HG02852 (cell line): ENCODE data around the gene MRPS34.

Experiments
- ATAC-seq: cut with Tn5 transposase; IDR thresholded peaks from one replicate; pipeline ENCODE4 v1.9.1; 2021; ENCODE audit warnings: mild to moderate bottlenecking, moderate library complexity; ENCODE audit not compliant: unreplicated experiment

Gene MRPS34

GRCh38 chr16:1771188-1771863 is 1.6 kb downstream of the MRPS34 start, which contains the start of gene NME3:
TSS of gene NME3 (minus strand) at chr16:1771543. CDS start at chr16:1771534, 9 bp downstream.
- ATAC-seq, result no peak

GRCh38 chr16:1770328-1771187 is 2.4 kb downstream of the MRPS34 start:
- no peak for ATAC-seq

GRCh38 chr16:1769402-1770300 is 3.3 kb downstream of the MRPS34 start:
- no peak for ATAC-seq

- ATAC-seq, result no peak
Measured at GRCh38 chr16:1768767-1769401, 4.0 kb downstream of the MRPS34 start.

- no peak for ATAC-seq
Measured at GRCh38 chr16:1768061-1768766, 4.7 kb downstream of the MRPS34 start.

GRCh38 chr16:1767116-1767994 is 5.6 kb downstream of the MRPS34 start:
- ATAC-seq, result no peak

GRCh38 chr16:1766701-1767100 is 6.2 kb downstream of the MRPS34 start:
- ATAC-seq, result no peak

GRCh38 chr16:1766231-1766630 is 6.7 kb downstream of the MRPS34 start:
- no peak for ATAC-seq

GRCh38 chr16:1765826-1766225 is 7.1 kb downstream of the MRPS34 start:
- ATAC-seq, result no peak

- no peak for ATAC-seq
Measured at GRCh38 chr16:1764971-1765370, 8.0 kb downstream of the MRPS34 start.

GRCh38 chr16:1763521-1764511 is 9.1 kb downstream of the MRPS34 start:
- ATAC-seq, result no peak

GRCh38 chr16:1762879-1763520 is 9.9 kb downstream of the MRPS34 start:
- no peak for ATAC-seq

- no peak for ATAC-seq
Measured at GRCh38 chr16:1762196-1762878, 10.6 kb downstream of the MRPS34 start.

GRCh38 chr16:1761751-1762150 is 11.2 kb downstream of the MRPS34 start:
- ATAC-seq, result no peak

- ATAC-seq, result no peak
Measured at GRCh38 chr16:1760911-1761310, 12.0 kb downstream of the MRPS34 start.

GRCh38 chr16:1759511-1759910 is 13.4 kb downstream of the MRPS34 start:
- no peak for ATAC-seq

- ATAC-seq, result no peak
Measured at GRCh38 chr16:1758923-1759322, 14.0 kb downstream of the MRPS34 start.
